Tongue (tissue), 3 donors: ENCODE measurements around the gene SEC16A. TPM values are rescaled to one million over a fixed set of nuclear protein-coding genes. Genes with fewer than 3 reads are reported as not detected.

ENCODE experiments used
- DNase-seq: peaks from one replicate; pipeline ENCODE4 v3.0.0-alpha.2; 2015
- small RNA-seq: library from RNA; depleted of rRNA; stranded (forward); fragments of <200 nt; gene quantifications from one replicate; pipeline ENCODE3, GENCODE V24; 2014; ENCODE audit warnings: low replicate concordance
- total RNA-seq: library from RNA; depleted of rRNA; stranded (reverse); fragments of >200 nt; gene quantifications from one replicate; pipeline ENCODE4 v1.2.3, GENCODE V29; 2014

Gene SEC16A
- total RNA-seq, 1 donor from 2014 or later = 29.4 TPM

- no peak for DNase-seq
Observed at GRCh38 chr9:136399176-136400037, 83.4 kb downstream of the SEC16A start.

- no peak for DNase-seq
Observed at GRCh38 chr9:136398286-136398685, 84.6 kb downstream of the SEC16A start.

GRCh38 chr9:136397643-136398042, 85.2 kb downstream of the SEC16A start:
- no peak for DNase-seq

DNA sequence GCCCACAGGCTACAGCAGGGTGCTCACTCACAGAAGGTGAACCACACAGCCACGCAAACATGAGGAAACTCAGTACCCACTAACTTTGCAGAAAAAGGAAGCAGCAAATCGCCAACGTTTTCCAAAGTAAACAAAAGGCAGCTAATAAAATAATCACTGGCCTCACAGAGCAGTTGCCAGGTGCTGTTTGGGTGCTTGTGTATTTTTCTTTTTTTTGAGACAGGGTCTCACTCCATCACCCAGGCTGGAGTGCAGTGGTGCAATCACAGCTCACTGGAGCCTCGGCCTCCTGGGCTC, 86.7 kb downstream of the SEC16A start:
- no peak for DNase-seq

GRCh38 chr9:136395345-136396218, 87.3 kb downstream of the SEC16A start:
- no peak for DNase-seq

GRCh38 chr9:136395020-136395340, 87.9 kb downstream of the SEC16A start:
- DNase-seq = no peak

DNA sequence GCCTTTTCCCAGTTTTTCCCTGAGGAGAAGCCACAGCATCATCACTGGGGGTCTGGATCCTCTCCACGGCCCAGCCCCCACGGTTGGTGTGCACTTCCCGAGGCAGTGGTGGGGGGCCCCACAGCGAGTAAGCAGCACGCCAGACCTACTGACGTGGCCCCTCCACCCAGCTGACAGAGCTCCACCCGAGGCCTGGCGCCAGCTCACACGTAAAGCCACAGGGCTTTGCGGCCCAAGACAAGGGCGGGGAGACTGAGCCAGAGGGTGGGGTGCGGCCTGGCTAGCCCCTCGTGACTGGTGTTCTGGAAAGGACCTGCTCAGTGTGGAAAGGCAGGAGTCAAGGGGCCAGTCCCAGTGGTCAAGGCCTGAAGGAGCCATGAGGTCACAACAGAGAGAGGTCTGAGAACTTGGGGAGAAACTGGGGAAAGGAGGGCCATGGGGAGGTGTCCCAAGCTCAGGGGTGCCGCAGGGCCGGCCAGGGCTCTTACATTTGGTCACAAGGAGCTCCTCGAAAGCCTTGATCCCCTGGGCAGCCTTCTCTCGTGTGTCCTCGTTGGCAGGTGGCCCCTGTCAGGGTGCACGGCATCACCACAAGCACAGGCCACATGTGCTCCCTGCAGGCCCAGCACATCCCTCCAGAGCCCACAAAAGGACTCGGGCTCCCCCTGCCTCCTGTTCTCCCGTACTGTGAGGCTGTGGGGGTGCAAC, 88.4 kb downstream of the SEC16A start:
- no peak for DNase-seq

GRCh38 chr9:136393531-136393930, 89.3 kb downstream of the SEC16A start:
- no peak for DNase-seq

- no peak for DNase-seq
Observed at GRCh38 chr9:136392538-136393449, 90.0 kb downstream of the SEC16A start.

DNA sequence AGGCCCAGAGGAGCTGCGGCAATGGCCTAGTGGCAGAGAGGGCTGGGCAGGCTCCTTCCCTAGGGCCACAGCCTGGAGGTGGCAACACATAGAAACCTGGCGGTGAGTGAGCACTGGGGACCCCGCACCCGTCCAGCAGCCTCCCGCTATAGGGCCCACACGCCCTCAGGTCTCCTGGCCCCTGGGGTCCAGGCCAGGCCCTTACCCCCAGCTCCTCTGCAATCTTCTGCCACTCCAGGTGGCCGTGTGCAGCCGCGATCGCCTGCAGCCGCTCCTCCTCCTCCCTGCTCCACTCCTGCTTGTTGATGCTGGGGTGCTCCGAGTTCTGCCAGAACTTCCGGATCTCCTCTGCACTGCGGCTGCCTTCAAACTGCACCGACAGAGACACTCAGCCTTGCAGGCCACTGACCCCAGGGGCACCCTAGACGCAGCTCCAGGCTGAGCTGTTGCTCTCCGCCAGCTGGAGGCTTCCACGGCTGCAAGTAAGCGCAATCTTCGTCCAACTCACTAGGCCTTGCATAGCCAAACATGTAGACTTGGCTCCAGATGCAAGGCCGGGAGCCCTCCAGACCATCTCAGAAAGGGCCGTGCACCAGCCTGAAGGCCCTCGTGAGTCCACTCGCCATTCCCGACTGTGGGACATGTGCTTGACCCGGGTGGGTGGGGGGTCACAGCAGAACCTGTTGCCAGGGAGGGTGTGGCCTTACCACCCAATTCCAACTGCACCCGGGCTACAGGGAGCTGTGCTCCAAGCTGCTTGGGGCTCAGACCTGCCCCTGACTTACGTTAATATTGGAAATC, 90.9 kb downstream of the SEC16A start:
- no peak for DNase-seq

Small RNAs within 50 kb of the gene (small RNA-seq; reads per million reads assigned to genes)
- gene MIR4673 = 0.05 reads per million

Other genes starting within 250 kb of the SEC16A start
- gene QSOX2, start 237.2 kb downstream of the SEC16A start, total RNA-seq = 9.0 TPM
- 0.51 TPM for gene CCDC187, start 178.9 kb downstream of the SEC16A start, total RNA-seq
- 27.0 TPM for gene GPSM1, start 155.5 kb downstream of the SEC16A start, total RNA-seq
- 9.2 TPM for gene DNLZ, start 119.3 kb downstream of the SEC16A start, total RNA-seq
- 4.3 TPM for gene CARD9, start 109.4 kb downstream of the SEC16A start, total RNA-seq
- 11.5 TPM for gene SNAPC4, start 82.9 kb downstream of the SEC16A start, total RNA-seq
- gene ENTR1, start 72.4 kb downstream of the SEC16A start, total RNA-seq = 22.6 TPM
- gene PMPCA, start 72.4 kb downstream of the SEC16A start, total RNA-seq = 57.1 TPM
- 8.4 TPM for gene INPP5E, start 43.2 kb downstream of the SEC16A start, total RNA-seq
- gene NOTCH1, start 63.0 kb upstream of the SEC16A start, total RNA-seq = 45.4 TPM
- 57.1 TPM for gene EGFL7, start 179.9 kb upstream of the SEC16A start, total RNA-seq
- gene AGPAT2, start 204.4 kb upstream of the SEC16A start, total RNA-seq = 24.6 TPM
- gene DIPK1B, start 229.5 kb upstream of the SEC16A start, total RNA-seq = 18.3 TPM